Naive thymus-derived CD8-positive, alpha-beta T cell (primary cell): ENCODE measurements around the gene PLP2. TPM values are rescaled to one million over a fixed set of nuclear protein-coding genes. Genes with fewer than 3 reads are reported as not detected.
"Not testable (repeated sequence)": the region's sequence is repeated elsewhere in the genome, so short reads cannot be mapped to it uniquely, and the experiment has no call there.

Experiments used
- ATAC-seq, 2 donors: fragments of 150-1000 bp; cut with Tn5 transposase in 1 of 2; sonication (Bioruptor Pico), chemical (Tn5 transposase) in 1 of 2; 1 replicate in 1 of 2; 2 replicates in 1 of 2; pipeline ENCODE4 v1.10.0; 2021; ENCODE audit warnings: mild to moderate bottlenecking in 2 of 2, moderate library complexity in 2 of 2
- POLR2A ChIA-PET: fragments of 350-600 bp; sonication (Branson Sonifier 250); formaldehyde crosslinking; loops from one replicate; lab custom pipeline; 2021; ENCODE audit warnings: antibody characterized with exemption; lab: Charles Lee
- DNase-seq, 10 donors: peaks; one replicate each; pipeline versions ENCODE4 v3.0.0 to v3.0.0-alpha.2; 2020 to 2022
- H3K27ac Mint-ChIP-seq, 10 donors: one replicate each; pipeline ENCODE4 v1.8.0; 2020 to 2022; ENCODE audit warnings: mild to moderate bottlenecking in 10 of 10, mixed read lengths in 10 of 10, moderate library complexity in 4 of 10, inconsistent platforms in 1 of 10
- H3K27me3 Mint-ChIP-seq, 5 donors: one replicate each; pipeline ENCODE4 v1.8.0; 2021 to 2022; ENCODE audit warnings: mixed read lengths in 5 of 5
- H3K36me3 Mint-ChIP-seq, 3 donors: one replicate each; pipeline ENCODE4 v1.8.0; 2020 to 2022; ENCODE audit warnings: mixed read lengths in 3 of 3, mild to moderate bottlenecking in 2 of 3, inconsistent platforms in 1 of 3
- H3K4me1 Mint-ChIP-seq, 4 donors: one replicate each; pipeline ENCODE4 v1.8.0; 2021 to 2022; ENCODE audit warnings: mixed read lengths in 4 of 4
- H3K4me3 Mint-ChIP-seq, 10 donors: one replicate each; pipeline ENCODE4 v1.8.0; 2020 to 2022; ENCODE audit warnings: mild to moderate bottlenecking in 10 of 10, mixed read lengths in 10 of 10, moderate library complexity in 6 of 10, inconsistent platforms in 1 of 10
- H3K9me3 Mint-ChIP-seq, 9 donors: one replicate each; pipeline ENCODE4 v1.8.0; 2020 to 2022; ENCODE audit warnings: mixed read lengths in 9 of 9, mild to moderate bottlenecking in 3 of 9, inconsistent platforms in 1 of 9, moderate library complexity in 1 of 9
- polyA plus RNA-seq, 3 donors: library from polyadenylated mRNA; unstranded; fragments of 300-500 nt; fragmentation: Illumina TruSeq; gene quantifications; one replicate each; pipeline ENCODE4 v1.2.3, GENCODE V29; 2021
- total RNA-seq, 8 experiments: library from RNA in 2 of 8; stranded (reverse) in 2 of 8; gene quantifications; one replicate each; pipeline ENCODE4 v1.2.3 and lab custom pipeline; 2021 to 2026

PLP2 gene
- total RNA-seq, result 1 to 10 TPM; 6.4 to 6.7 TPM
- polyA plus RNA-seq, result 100 to 1,000 TPM; 117 to 141 (median 119) TPM
- 39.2 to 104 (median 55.2) reads per million in 6 experiments for total RNA-seq (lab: John Stamatoyannopoulos, UW)

GRCh38 chrX:49171752-49172279, at the start of gene PLP2:
Gene PLP2 (plus strand): TSS chrX:49171898. CDS start chrX:49172001, 103 bp downstream.
- DNase-seq (peak in 8 of 10 donors; percentile 31 to 60 (median 45)), ATAC-seq (peak; percentile 44 to 53)
- H3K4me3 Mint-ChIP-seq, result peak within 1 kb of the TSS; percentile 82 to 93 (median 86)
- peaks cover 0 to 25% (median 0%) of the 10 kb centered on the region in 3 donors for H3K36me3 Mint-ChIP-seq
- peak within 1 kb of the TSS; percentile 34 to 93 (median 87) for H3K27ac Mint-ChIP-seq
- H3K27me3 Mint-ChIP-seq, result no peaks in the 10 kb centered on the region
- POLR2A ChIA-PET, result interaction anchor here (0.7 to 1.7 kb wide), 4 partner anchors 7 to 13 kb away, joined by 4 to 5 read pairs (median 4); no protein-coding TSS in a partner anchor
- peaks cover 0 to 2% (median 0%) of the 10 kb centered on the region in 9 donors for H3K9me3 Mint-ChIP-seq
- peaks cover 11 to 40% (median 28%) of the 10 kb centered on the region in 4 donors for H3K4me1 Mint-ChIP-seq

GRCh38 chrX:49122499-49122898, 49.2 kb upstream of the PLP2 start:
- Mint-ChIP-seq H3K36me3 (peaks cover 0 to 37% (median 4%) of the 10 kb centered on the region in 3 donors), H3K4me3 (peak overlapping the region; percentile 93 to 98 (median 95)), H3K4me1 (peaks cover 15 to 41% (median 33%) of the 10 kb centered on the region in 4 donors), H3K9me3 (no peaks in the 10 kb centered on the region), H3K27ac (peak overlapping the region in 6 of 10 donors; percentile 92 to 97 (median 94)), H3K27me3 (no peaks in the 10 kb centered on the region)
- DNase-seq (no peak), ATAC-seq (no peak)
- POLR2A ChIA-PET, result interaction anchor here (1.7 kb wide), 1 partner anchor 42 kb away, joined by 11 read pairs; the partner anchor contains the start of gene WDR45

- ATAC-seq, H3K9me3 Mint-ChIP-seq, H3K36me3 Mint-ChIP-seq, H3K4me3 Mint-ChIP-seq, DNase-seq, H3K27me3 Mint-ChIP-seq, POLR2A ChIA-PET, H3K27ac Mint-ChIP-seq: not testable (repeated sequence)
- H3K4me1 Mint-ChIP-seq, result peaks cover 7 to 14% (median 10%) of the 10 kb centered on the region in 4 donors
These were observed 43.9 kb upstream of the PLP2 start for GRCh38 chrX:49127742-49128258.

- Mint-ChIP-seq H3K36me3 (no peaks in the 10 kb centered on the region), H3K27me3 (no peaks in the 10 kb centered on the region), H3K4me1 (no peaks in the 10 kb centered on the region), H3K4me3 (no peak overlapping the region), H3K27ac (no peak overlapping the region), H3K9me3 (peaks cover 0 to 2% (median 0%) of the 10 kb centered on the region in 9 donors)
- POLR2A ChIA-PET, result no interaction called here
- ATAC-seq (no peak), DNase-seq (no peak)
These were observed 42.3 kb upstream of the PLP2 start for GRCh38 chrX:49129427-49129826.

- H3K27me3 Mint-ChIP-seq, H3K9me3 Mint-ChIP-seq, H3K27ac Mint-ChIP-seq, DNase-seq, ATAC-seq, POLR2A ChIA-PET, H3K4me1 Mint-ChIP-seq, H3K36me3 Mint-ChIP-seq, H3K4me3 Mint-ChIP-seq: not testable (repeated sequence)
These were observed 39.4 kb upstream of the PLP2 start for GRCh38 chrX:49132275-49132674.

GRCh38 chrX:49133759-49134158, 37.9 kb upstream of the PLP2 start:
- Mint-ChIP-seq H3K9me3 (peaks cover 0 to 16% (median 0%) of the 10 kb centered on the region in 9 donors), H3K36me3 (peaks cover 0 to 4% (median 0%) of the 10 kb centered on the region in 3 donors), H3K27ac (no peak overlapping the region), H3K27me3 (no peaks in the 10 kb centered on the region), H3K4me1 (peaks cover 0 to 2% (median 0%) of the 10 kb centered on the region in 4 donors), H3K4me3 (no peak overlapping the region)
- POLR2A ChIA-PET, result no interaction called here
- no peak for ATAC-seq
- DNase-seq, result no peak

- H3K9me3 Mint-ChIP-seq, result peaks cover 0 to 40% (median 3%) of the 10 kb centered on the region in 9 donors
- H3K36me3 Mint-ChIP-seq, result peaks cover 5 to 20% (median 9%) of the 10 kb centered on the region in 3 donors
- DNase-seq (no peak), ATAC-seq (no peak)
- H3K27me3 Mint-ChIP-seq, result no peaks in the 10 kb centered on the region
- peaks cover 0 to 2% (median 0%) of the 10 kb centered on the region in 4 donors for H3K4me1 Mint-ChIP-seq
- no peak overlapping the region for H3K27ac Mint-ChIP-seq
- H3K4me3 Mint-ChIP-seq, result no peak overlapping the region
- POLR2A ChIA-PET, result no interaction called here
These were observed 34.2 kb upstream of the PLP2 start for GRCh38 chrX:49137492-49137891.

GRCh38 chrX:49139713-49140112, 32.0 kb upstream of the PLP2 start:
- no peak for DNase-seq
- no peak overlapping the region for H3K27ac Mint-ChIP-seq
- peaks cover 0 to 40% (median 3%) of the 10 kb centered on the region in 9 donors for H3K9me3 Mint-ChIP-seq
- peaks cover 0 to 2% (median 0%) of the 10 kb centered on the region in 4 donors for H3K4me1 Mint-ChIP-seq
- POLR2A ChIA-PET, result no interaction called here
- no peak overlapping the region for H3K4me3 Mint-ChIP-seq
- H3K36me3 Mint-ChIP-seq, result peaks cover 5 to 20% (median 9%) of the 10 kb centered on the region in 3 donors
- ATAC-seq, result no peak
- no peaks in the 10 kb centered on the region for H3K27me3 Mint-ChIP-seq

GRCh38 chrX:49142264-49142663, 29.4 kb upstream of the PLP2 start:
- H3K4me1 Mint-ChIP-seq, ATAC-seq, H3K27me3 Mint-ChIP-seq, H3K4me3 Mint-ChIP-seq, H3K27ac Mint-ChIP-seq, DNase-seq: not testable (repeated sequence)
- H3K36me3 Mint-ChIP-seq, result peaks cover 5 to 20% (median 5%) of the 10 kb centered on the region in 3 donors
- peaks cover 0 to 36% (median 3%) of the 10 kb centered on the region in 9 donors for H3K9me3 Mint-ChIP-seq
- POLR2A ChIA-PET, result interaction anchor here (1.1 kb wide), 1 partner anchor 13 kb away, joined by 6 read pairs; no protein-coding TSS in a partner anchor

- not testable (repeated sequence) for H3K4me3 Mint-ChIP-seq, H3K27ac Mint-ChIP-seq, H3K4me1 Mint-ChIP-seq, DNase-seq, ATAC-seq, H3K27me3 Mint-ChIP-seq
- Mint-ChIP-seq H3K36me3 (peaks cover 5 to 20% (median 7%) of the 10 kb centered on the region in 3 donors), H3K9me3 (peaks cover 0 to 31% (median 3%) of the 10 kb centered on the region in 9 donors)
- POLR2A ChIA-PET, result interaction anchor here (0.5 to 0.6 kb wide), 2 partner anchors 25 to 98 kb away, joined by 3 to 4 read pairs; no protein-coding TSS in a partner anchor
These were observed 28.5 kb upstream of the PLP2 start for GRCh38 chrX:49143154-49143553.

- DNase-seq (no peak), ATAC-seq (no peak)
- peaks cover 0 to 3% (median 0%) of the 10 kb centered on the region in 9 donors for H3K9me3 Mint-ChIP-seq
- H3K27ac Mint-ChIP-seq, result no peak overlapping the region
- H3K36me3 Mint-ChIP-seq, result peaks cover 0 to 3% (median 0%) of the 10 kb centered on the region in 3 donors
- POLR2A ChIA-PET, result interaction anchor here (0.6 kb wide), 1 partner anchor 32 kb away, joined by 4 read pairs; no protein-coding TSS in a partner anchor
- no peak overlapping the region for H3K4me3 Mint-ChIP-seq
- peaks cover 0 to 2% (median 0%) of the 10 kb centered on the region in 4 donors for H3K4me1 Mint-ChIP-seq
- H3K27me3 Mint-ChIP-seq, result no peaks in the 10 kb centered on the region
These were observed 24.4 kb upstream of the PLP2 start for GRCh38 chrX:49147282-49147681.

- POLR2A ChIA-PET, result no interaction called here
- peaks cover 0 to 3% (median 0%) of the 10 kb centered on the region in 3 donors for H3K36me3 Mint-ChIP-seq
These were observed 23.8 kb upstream of the PLP2 start for GRCh38 chrX:49147936-49148335.

More at GRCh38 chrX:49147936-49148335, 23.8 kb upstream of the PLP2 start:
- H3K4me3 Mint-ChIP-seq, result no peak overlapping the region
- no peak for DNase-seq
- ATAC-seq, result no peak
- H3K27ac Mint-ChIP-seq, result no peak overlapping the region
- no peaks in the 10 kb centered on the region for H3K9me3 Mint-ChIP-seq
- no peaks in the 10 kb centered on the region for H3K27me3 Mint-ChIP-seq
- peaks cover 0 to 2% (median 0%) of the 10 kb centered on the region in 4 donors for H3K4me1 Mint-ChIP-seq
